HUDEP-2 (cell line): ENCODE results near the gene ADH1A.
"Not testable (repeated sequence)": the region's sequence is repeated elsewhere in the genome, so short reads cannot be mapped to it uniquely, and the experiment has no call there.

Experiments
- DNase-seq, 76 experiments: peaks; one replicate each; lab custom pipeline; 2025; ENCODE audit not compliant: unreplicated experiment in 76 of 76; lab: John Stamatoyannopoulos, UW

Gene ADH1A

DNA sequence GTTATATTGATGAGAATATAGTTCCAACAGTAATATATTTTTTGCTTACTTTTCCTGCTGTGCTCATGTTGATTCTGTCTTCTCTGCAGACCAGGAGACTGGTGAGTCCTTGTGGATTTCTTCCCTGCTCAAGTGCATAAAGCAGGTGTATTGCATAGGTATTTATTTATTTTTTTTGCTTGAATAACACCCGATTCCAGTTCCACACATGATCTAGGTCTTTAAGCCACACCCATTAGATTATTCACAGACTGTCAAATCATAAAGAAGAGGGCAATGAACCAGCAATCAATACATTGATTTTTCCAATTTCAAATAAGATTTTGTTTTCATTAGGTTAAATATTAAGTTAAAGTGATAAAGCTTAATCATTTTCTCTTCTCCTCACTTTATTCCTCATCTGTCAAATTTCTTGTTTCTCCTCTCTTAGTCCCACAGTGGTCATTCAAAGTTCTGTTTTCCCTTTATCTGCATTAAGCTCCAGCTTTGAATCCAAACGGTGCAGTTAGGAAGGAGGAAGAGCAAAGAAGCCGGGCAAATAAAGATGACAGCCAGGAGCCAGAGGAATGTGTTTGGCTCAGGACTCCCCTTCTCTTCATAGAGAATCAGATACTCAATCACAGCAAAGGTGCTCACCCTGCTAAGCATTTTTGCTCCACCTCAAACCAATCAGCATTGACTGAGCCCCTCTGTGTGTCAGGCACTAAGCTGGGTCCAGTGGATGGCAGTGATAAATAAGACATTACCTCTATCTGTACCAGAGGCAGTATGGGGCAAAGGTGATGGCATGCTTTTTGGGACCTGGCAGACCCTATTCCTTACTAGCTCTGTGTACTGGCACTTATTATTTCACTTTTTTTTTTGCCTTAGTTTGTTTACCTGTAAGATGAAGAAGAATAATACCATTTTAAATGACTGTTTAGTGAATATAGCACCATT, at the start of gene ADH1A:
ADH1A (minus strand) TSS at position 138 of the 939 bp plus-strand sequence; CDS start at position 67, 71 bp downstream.
- no peak for DNase-seq

- DNase-seq: no peak
Measured at GRCh38 chr4:99339172-99339571, 48.4 kb upstream of the ADH1A start.

DNA sequence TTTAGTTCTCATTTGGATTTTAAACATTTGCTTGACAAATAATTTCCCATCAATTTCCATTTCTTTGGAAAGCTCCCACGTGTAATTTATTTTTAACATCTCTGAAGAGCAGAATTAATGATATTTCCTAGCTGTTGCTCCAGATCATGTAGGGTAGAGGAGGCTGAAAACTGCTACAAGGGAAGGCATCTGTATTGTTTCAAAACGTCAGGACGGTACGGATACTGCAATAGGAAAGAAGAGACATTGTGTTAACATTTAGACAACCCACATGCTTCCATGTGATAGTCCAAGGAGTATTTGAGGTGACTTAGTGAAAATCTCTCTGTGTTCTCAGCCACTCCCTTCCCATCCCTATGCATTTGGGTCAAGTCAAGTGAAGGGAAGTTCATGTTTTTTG, 45.8 kb upstream of the ADH1A start:
- DNase-seq: no peak

DNA sequence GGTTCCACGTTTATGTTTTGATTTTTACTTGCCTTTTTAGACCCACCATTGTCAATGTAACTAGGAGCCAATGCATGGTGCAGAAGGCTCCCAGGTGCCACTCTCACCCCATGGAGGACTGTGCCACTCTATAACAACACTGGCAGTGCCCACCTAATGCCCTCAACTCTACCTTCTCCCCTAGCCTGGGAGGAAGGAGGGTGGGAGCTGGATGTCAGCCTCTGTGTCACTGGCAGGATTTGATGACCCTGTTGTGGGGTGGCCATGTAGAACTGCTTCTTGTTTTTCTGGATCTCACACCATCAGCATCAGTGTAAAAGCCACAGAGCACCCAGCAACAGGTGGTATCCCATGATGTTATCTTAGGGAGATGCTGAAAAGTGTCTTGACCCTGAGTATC, 44.1 kb upstream of the ADH1A start:
- no peak for DNase-seq

DNA sequence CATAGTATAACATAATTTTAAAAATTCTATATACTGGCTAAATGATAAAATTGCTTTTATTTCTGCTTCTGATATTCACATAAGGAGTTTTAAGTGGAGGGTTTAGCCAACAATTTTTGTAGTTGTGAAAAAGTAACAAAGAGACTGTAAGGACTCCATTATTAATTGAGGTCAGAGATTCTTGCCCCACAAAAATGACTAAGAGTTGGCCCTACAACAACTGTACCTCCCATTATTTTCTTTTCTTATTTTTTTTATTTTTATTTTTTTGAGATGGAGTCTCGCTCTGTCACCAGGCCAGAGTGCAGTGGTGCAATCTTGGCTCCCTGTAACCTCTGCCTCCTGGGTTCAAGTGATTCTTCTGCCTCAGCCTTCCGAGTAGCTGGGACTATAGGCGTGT, 39.9 kb upstream of the ADH1A start:
- no peak for DNase-seq

DNA sequence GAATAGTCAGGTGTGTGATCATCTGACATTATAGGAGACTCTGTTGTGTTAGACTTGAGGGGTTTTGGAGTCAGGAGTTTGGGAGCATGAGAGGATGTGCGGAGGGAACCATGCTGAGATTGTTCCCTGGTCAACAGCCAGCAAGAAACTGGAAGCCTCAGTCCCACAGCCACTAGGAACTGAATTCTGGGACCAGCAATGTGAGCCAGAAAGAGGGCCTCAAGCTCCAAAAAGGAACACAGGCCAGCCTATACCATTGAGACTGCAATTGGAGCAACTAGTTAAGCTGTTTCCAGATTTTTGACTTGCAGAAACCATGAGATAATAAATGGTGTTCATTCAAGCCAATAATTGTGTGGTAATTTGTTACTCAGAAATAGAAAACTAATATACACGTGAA, 39.1 kb upstream of the ADH1A start:
- no peak for DNase-seq

GRCh38 chr4:99324979-99325378, 34.2 kb upstream of the ADH1A start:
- no peak for DNase-seq

DNA sequence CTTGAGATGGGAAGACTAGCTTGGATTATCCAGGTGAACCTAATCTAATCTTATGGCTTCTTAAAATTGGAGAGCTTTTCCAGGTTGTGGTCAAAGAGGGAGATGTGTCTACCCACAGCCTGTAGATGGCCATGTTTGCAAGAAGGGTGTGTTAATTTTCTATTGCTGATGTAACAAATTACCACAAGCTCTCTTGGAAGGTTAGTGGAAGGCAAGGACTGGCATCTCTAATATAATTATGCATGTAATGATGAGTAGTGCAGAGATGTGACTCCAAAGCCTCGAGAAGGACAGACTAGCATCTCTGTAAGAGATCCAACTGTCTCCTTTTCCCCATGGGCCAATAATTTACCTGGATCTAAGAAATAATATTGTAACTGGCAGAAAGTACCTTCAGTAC, 33.6 kb upstream of the ADH1A start:
- no peak for DNase-seq

- no peak for DNase-seq
Measured at GRCh38 chr4:99323756-99324155, 33.0 kb upstream of the ADH1A start.

DNA sequence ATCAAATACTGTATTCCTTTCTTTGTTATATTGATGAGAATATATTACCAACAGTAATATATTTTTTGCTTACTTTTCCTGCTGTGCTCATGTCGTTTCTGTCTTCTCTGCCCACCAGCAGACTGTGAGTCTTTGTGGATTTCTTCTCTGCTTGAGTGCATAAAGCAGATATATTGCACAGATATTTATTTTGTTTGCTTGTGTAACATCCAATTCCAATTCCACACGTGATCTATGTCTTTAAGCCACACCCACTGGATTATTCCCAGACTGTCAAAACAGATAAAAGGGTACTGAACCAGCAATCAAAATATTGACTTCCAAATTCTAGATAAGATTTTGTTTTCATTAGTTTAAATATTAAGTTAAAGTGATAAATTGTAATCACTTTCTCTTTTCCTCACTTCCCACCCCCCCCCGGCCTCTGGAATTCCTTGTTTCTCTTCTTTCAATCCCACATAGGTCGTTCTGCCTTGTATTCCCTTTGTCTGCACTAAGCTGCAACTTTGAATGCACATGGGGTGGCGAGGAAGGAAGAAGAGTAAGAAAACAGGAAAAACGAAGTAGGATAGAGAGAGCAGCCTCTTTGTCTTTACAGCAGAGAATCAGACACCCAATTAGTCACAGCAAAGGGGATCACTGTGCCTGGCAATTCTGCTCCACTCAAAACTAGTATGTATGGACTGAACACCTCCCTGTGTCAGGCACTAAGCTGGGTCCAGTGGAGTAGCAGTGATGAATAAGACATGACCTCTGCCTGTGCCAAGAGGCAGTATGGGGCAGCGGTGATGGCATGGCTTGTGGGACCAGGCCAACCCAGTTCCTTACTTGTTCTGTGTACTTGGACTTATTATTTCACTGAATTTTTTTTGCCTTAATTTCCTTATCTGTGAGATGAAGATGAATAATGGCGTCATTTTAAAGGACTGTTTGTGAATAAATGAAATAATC, 30.7 kb upstream of the ADH1A start, which contains the start of gene ADH1B:
ADH1B (minus strand) TSS at position 161 of the 951 bp plus-strand sequence; CDS start at position 91, 70 bp downstream.
- no peak for DNase-seq

- DNase-seq: not testable (repeated sequence)
Measured at GRCh38 chr4:99317811-99318210, 27.0 kb upstream of the ADH1A start.

DNA sequence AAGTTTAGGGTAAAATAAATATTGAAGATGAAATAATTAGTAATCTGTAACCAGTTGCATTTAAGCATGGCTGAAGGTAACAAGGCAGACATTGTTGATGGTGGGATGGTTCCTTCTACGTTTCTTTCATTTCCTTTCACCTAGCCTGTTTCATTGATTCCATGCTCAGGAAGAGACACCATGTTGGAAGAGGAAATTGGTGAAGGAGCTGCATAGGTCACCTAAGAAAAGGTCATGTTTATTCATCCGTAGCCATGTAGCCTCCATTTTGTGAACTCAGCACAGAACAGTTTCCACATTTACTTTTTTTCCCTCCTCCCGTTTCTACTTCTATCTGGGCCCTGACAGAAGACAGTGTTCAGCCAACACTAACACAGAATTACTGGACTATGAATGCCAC, 26.6 kb upstream of the ADH1A start:
- DNase-seq: no peak

DNA sequence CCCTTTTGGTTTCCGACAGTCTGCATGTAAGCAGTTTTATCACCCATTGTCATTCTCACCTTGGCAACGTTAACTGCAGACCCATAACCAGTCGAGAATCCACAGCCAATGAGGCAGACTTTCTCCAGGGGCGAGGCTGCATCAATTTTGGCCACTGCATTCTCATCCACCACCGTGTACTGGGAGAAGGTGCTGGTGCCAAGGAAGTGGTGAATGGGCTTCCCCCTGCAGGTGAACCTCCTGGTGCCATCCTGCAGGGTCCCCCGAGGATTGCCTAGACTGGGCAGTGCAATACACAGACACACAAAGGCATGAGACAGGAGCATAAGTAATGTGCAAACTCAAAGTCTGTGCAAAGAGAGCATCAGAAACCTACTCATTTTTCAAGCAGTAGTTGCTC, 25.1 kb upstream of the ADH1A start:
- DNase-seq: no peak

- no peak for DNase-seq
Measured at GRCh38 chr4:99314211-99314610, 23.4 kb upstream of the ADH1A start.

DNA sequence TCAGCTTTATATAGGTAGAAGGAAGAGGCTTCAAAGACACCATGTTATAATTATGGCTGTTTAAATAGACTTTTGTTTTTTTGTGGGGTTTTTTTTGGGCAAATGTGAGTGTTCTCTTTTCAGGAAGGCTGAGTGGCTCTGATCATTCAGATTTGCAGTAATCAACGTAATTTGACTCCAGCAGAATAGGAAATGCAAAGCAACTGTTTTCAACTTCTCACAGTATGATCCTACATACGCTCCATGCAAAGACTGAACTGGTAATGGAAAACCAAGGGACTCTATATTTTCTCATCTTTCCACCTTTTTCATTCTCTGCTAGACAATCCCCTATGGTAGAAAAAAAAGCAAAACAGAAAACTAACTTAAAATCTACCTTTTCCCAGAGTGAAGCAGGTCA, 19.6 kb upstream of the ADH1A start:
- no peak for DNase-seq

DNA sequence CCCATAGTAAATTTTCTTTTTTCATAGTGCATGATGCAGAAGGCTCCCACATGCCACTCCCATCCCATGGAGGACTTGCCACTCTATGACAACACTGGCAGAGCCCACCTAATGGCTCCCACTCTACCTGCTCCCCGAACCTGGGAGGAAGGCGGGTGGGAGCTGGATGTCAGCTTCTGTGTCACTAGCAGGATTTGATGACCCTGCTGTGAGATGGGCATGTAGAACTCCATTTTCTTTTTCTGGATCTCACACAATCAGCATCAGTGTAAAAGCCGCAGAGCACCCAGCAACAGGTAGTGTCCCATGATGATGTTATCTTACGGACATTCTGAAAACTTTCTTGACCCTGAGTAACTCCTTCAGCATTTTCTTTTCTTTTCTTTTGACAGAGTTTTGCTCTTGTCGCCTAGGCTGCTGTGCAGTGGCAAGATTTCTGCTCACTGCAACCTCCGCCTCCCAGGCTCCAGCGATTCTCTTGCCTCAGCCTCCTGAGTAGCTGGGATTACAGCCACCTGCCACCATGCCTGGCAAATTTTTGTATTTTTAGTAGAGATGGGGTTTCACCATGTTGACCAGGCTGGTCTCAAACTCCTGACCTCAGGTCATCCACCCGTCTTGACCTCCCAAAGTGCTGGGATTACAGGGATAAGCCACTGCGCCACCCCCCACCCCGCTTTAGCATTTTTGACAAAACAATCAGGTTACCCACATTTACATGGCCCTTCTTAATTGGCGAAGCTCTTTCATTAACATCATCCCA, 15.0 kb upstream of the ADH1A start:
- no peak for DNase-seq

DNA sequence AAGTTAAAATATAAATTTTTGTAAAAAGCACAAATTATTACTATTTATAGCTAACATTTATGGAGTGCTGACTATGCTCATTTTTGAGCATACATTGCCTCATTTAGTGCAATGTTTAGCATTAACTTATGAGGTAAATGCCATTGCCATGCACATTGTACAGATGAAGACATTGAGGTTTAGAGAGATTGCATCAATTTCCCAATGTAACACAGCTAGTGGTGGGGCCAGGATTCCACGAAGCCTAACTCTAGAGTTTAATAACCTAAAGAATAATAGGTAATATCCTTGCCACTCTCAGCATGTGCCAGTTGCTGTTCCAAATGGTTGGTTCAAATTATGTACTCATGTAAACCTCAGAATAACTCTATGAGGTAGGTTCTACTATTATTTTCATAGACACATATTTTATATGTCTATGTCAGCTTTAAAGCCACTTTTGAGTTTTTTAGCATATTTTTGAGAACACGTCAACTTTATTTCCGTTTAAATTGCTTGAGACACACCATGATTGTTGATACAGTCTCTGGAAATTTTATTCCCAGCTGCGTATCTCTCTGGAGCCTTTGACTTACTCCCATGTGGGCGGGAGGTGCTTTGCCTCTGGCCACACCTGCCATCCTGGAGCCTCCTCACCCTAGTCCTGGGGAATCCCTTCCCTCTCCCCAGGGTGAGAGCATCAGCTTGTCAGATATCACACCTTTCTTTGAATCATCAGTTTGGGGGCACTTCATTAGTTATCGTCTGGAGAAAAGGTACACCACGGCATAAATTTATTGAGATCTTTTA, 10.8 kb upstream of the ADH1A start:
- no peak for DNase-seq

GRCh38 chr4:99300934-99301333, 10.1 kb upstream of the ADH1A start:
- DNase-seq: no peak

GRCh38 chr4:99293357-99293756, 2.6 kb upstream of the ADH1A start:
- no peak for DNase-seq

DNA sequence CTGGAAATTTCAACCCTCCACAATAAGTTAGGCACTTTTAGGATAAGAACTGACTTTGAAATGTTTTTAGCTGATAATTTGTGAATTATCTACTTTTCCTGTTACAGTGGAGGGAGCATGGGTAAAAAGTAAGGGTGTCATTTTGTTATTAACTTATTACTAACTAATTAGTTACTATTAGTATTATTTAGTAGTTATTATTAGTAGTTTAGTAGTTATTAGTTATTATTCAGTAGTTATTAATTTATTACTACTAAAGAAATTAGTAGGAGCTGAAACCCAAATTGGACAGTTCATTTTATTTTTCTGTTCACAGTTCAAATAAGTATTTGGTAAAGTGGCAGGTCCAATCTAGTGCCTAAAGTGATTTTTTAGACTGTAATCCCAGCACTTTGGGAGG, 5.4 kb downstream of the ADH1A start:
- DNase-seq: no peak
